Heart right ventricle (tissue), 16 donors: ENCODE measurements around the gene CALHM3. TPM values are rescaled to one million over a fixed set of nuclear protein-coding genes. Genes with fewer than 3 reads are reported as not detected.

Source experiments
- ATAC-seq, 8 donors: fragments of 200-7000 bp; cut with Tn5 transposase; one replicate each; pipeline ENCODE4 v1.9.1; 2020; ENCODE audit warnings: mild to moderate bottlenecking in 8 of 8, moderate library complexity in 8 of 8, moderate number of reproducible peaks in 1 of 8
- DNase-seq, 2 donors: peaks; one replicate each; pipeline ENCODE4 v3.0.0-alpha.2; 2020
- H3K27ac ChIP-seq, 10 donors: fragments of 200-600 bp; sonication (generic) in 2 of 10; one replicate each; pipeline versions ENCODE4 v1.5.0 to v1.8.0; 2020 to 2022; ENCODE audit warnings: mild to moderate bottlenecking in 3 of 10
- H3K27me3 ChIP-seq, 7 donors: fragments of 200-600 bp; one replicate each; pipeline ENCODE4 v1.8.0; 2021 to 2022; ENCODE audit warnings: mild to moderate bottlenecking in 2 of 7
- H3K36me3 ChIP-seq, 9 donors: fragments of 200-600 bp; sonication (generic) in 1 of 9; one replicate each; pipeline versions ENCODE4 v1.5.0 to v1.8.0; 2020 to 2022; ENCODE audit warnings: mild to moderate bottlenecking in 2 of 9
- H3K4me1 ChIP-seq, 9 donors: fragments of 200-600 bp; sonication (generic) in 1 of 9; one replicate each; pipeline versions ENCODE4 v1.5.0 to v1.8.0; 2020 to 2022; ENCODE audit warnings: mild to moderate bottlenecking in 4 of 9
- H3K4me3 ChIP-seq, 10 donors: fragments of 200-600 bp; sonication (generic) in 2 of 10; one replicate each; pipeline versions ENCODE4 v1.5.0 to v1.8.0; 2020 to 2022; ENCODE audit warnings: mild to moderate bottlenecking in 7 of 10, moderate library complexity in 2 of 10
- H3K9me3 ChIP-seq, 11 donors: fragments of 200-600 bp in 10 of 11; sonication (generic) in 2 of 11; one replicate each; pipeline versions ENCODE4 v1.5.0 to v1.8.0; 2013 to 2022; ENCODE audit warnings: mild to moderate bottlenecking in 2 of 11, control low read depth in 1 of 11, moderate library complexity in 1 of 11
- CTCF ChIP-seq, 9 donors: fragments of 200-600 bp; sonication (generic) in 2 of 9; IDR thresholded peaks; one replicate each; pipeline versions ENCODE4 v1.5.0 to v1.8.0; 2021 to 2022; ENCODE audit warnings: antibody characterized with exemption in 9 of 9, mild to moderate bottlenecking in 5 of 9, moderate library complexity in 1 of 9
- WGBS, 2 donors: extraction: QIAGEN DNeasy Blood & Tissue Kit; methylation state at CpG; one replicate each; pipeline ENCODE4 v1.1.7; 2013; ENCODE audit warnings: inconsistent platforms in 1 of 2; 5-methylcytosine and 5-hydroxymethylcytosine counted together
- intact Hi-C, 10 donors: fragments of 100-400 bp; cut with DNase I; formaldehyde crosslinking; loops; one replicate each; pipeline versions ENCODE4 v1.11.1 to v1.14.2; 2022
- polyA plus RNA-seq, 2 donors: library from polyadenylated mRNA; stranded (reverse); fragments of 200-250 nt; gene quantifications; one replicate each; pipeline ENCODE4 v1.2.3, GENCODE V29; 2013
- total RNA-seq, 10 donors: library from RNA; stranded (reverse); fragmentation: NEBNext Ultra II Directional in 3 of 10; extraction: Animal tissue kit (Norgen Biotek cat#: 25700) in 3 of 10; gene quantifications; one replicate each; pipeline versions ENCODE4 v1.2.1 to v1.2.4, GENCODE V29; 2021 to 2023
- donor health status: Arrhythmogenic right ventricular cardiomyopathy.
- donor health status: ischemic (EF 13 %, LVEDD 7.1; RV severe dilation, severe dysfunction).
- donor health status: healthy with polysubstance abuse.
- donor health status: DM: no; HTN: yes; CAD: no.
- donor health status: DM: no; HTN: no; CAD: no.
- donor health status: ischemic (EF 25% LVEDD 6.9; RV normal size, moderate dysfunction).
- donor health status: ischemic (EF 25% LVEDD 5.7; RV mildly dilated, moderate dysfunction).
- donor health status: healthy.
- donor health status: DM: yes; HTN: yes; CAD: no.
- donor health status: Ischemic cardiomyopathy.
- donor health status: ischemic (EF 35%, LVEDD 5.7; RV mildly dilated, moderate dysfunction).
- donor health status: nonischemic (EF 11% LVEDD 7.7; RV severe dilation, severe dysfunction).
- donor health status: DM: yes; HTN: yes; CAD: no.
- donor health status: PGD.
- donor health status: ischemic (EF 29% LVEDD 5.4; RV normal size, mild dysfunction).
- donor health status: nonischemic (EF 23%, LVEDD 6.1; RV moderate dilation, normal function).

The CALHM3 gene
- total and polyA plus RNA-seq, 12 donors = not detected

GRCh38 chr10:103443475-103444185 lies 35.4 kb downstream of the CALHM3 start:
- Histone ChIP-seq H3K4me3 (no peak overlapping the region), H3K36me3 (peaks cover 3 to 99% (median 46%) of the 10 kb centered on the region in 9 donors), H3K27me3 (no peaks in the 10 kb centered on the region), H3K9me3 (no peaks in the 10 kb centered on the region), H3K4me1 (peaks cover 18 to 76% (median 63%) of the 10 kb centered on the region in 9 donors), H3K27ac (peak overlapping the region in 7 of 10 donors; percentile 18 to 98 (median 36))
- intact Hi-C loops = no loop called here
- no peak for TF ChIP-seq CTCF (IDR thresholded peaks at IDR 0.05)
- DNase-seq = no peak
- 76 to 80% methylated on average over 23 of the region's 23 CpGs for WGBS, 2 donors
- peak in 2 of 8 donors; percentile 5 to 26 for ATAC-seq

GRCh38 chr10:103442031-103442461 lies 37.0 kb downstream of the CALHM3 start:
- H3K27ac ChIP-seq = peak overlapping the region in 6 of 10 donors; percentile 13 to 72 (median 24)
- WGBS, 2 donors = 52 to 54% methylated on average over 13 of the region's 13 CpGs
- no peak for TF ChIP-seq CTCF (IDR thresholded peaks at IDR 0.05)
- DNase-seq = peak; percentile 37 to 61
- peaks cover 14 to 60% (median 49%) of the 10 kb centered on the region in 9 donors for H3K4me1 ChIP-seq
- H3K9me3 ChIP-seq = no peaks in the 10 kb centered on the region
- peaks cover 0 to 99% (median 46%) of the 10 kb centered on the region in 9 donors for H3K36me3 ChIP-seq
- H3K4me3 ChIP-seq = no peak overlapping the region
- intact Hi-C loops = no loop called here
- ATAC-seq = peak in 6 of 8 donors; percentile 40 to 70 (median 53)
- no peaks in the 10 kb centered on the region for H3K27me3 ChIP-seq

- intact Hi-C loops = no loop called here
- WGBS, 2 donors = 77 to 80% methylated on average over 8 of the region's 8 CpGs
- TF ChIP-seq CTCF (IDR thresholded peaks at IDR 0.05) = no peak
- Histone ChIP-seq H3K9me3 (no peaks in the 10 kb centered on the region), H3K4me3 (no peak overlapping the region), H3K27me3 (no peaks in the 10 kb centered on the region), H3K27ac (peak overlapping the region in 6 of 10 donors; percentile 13 to 72 (median 24)), H3K36me3 (peaks cover 0 to 99% (median 46%) of the 10 kb centered on the region in 9 donors), H3K4me1 (peaks cover 12 to 56% (median 44%) of the 10 kb centered on the region in 9 donors)
- DNase-seq (no peak), ATAC-seq (no peak)
These were observed 37.4 kb downstream of the CALHM3 start for GRCh38 chr10:103441611-103442010.

- peaks cover 0 to 99% (median 43%) of the 10 kb centered on the region in 9 donors for H3K36me3 ChIP-seq
- peak overlapping the region in 2 of 10 donors; percentile 23 to 39 for H3K27ac ChIP-seq
These were observed 37.8 kb downstream of the CALHM3 start for GRCh38 chr10:103441206-103441605.

More at GRCh38 chr10:103441206-103441605, 37.8 kb downstream of the CALHM3 start:
- intact Hi-C loops = no loop called here
- no peak for ATAC-seq
- 97 to 99% methylated on average over 8 of the region's 8 CpGs for WGBS, 2 donors
- Histone ChIP-seq H3K4me3 (no peak overlapping the region), H3K27me3 (no peaks in the 10 kb centered on the region), H3K4me1 (peaks cover 8 to 52% (median 40%) of the 10 kb centered on the region in 9 donors), H3K9me3 (no peaks in the 10 kb centered on the region)
- TF ChIP-seq CTCF (IDR thresholded peaks at IDR 0.05) = no peak
- DNase-seq = no peak
